Mucosa of gallbladder (tissue), 1 donor: ENCODE measurements around the gene CBX7. TPM values are rescaled to one million over a fixed set of nuclear protein-coding genes. Genes with fewer than 3 reads are reported as not detected.

Source experiments
- DNase-seq: peaks from one replicate; pipeline ENCODE4 v3.0.0-alpha.2; 2020; ENCODE audit warnings: low spot score
- total RNA-seq: library from RNA; stranded (reverse); gene quantifications from one replicate; pipeline ENCODE4 v1.2.1, GENCODE V29; 2021
- donor health status: DM: no; HTN: no; CAD: no.

CBX7 gene
- total RNA-seq, 1 donor from 2014 or later, result 76.5 TPM

- DNase-seq, result no peak
Observed at GRCh38 chr22:39147335-39148025, 5.0 kb downstream of the CBX7 start.

GRCh38 chr22:39146256-39147101, 6.0 kb downstream of the CBX7 start:
- DNase-seq, result no peak

GRCh38 chr22:39144101-39144767, 8.2 kb downstream of the CBX7 start:
- DNase-seq, result peak; percentile 42

GRCh38 chr22:39142088-39142680, 10.3 kb downstream of the CBX7 start:
- DNase-seq, result no peak

GRCh38 chr22:39139933-39140332, 12.5 kb downstream of the CBX7 start:
- DNase-seq, result no peak

GRCh38 chr22:39138357-39138997, 14.0 kb downstream of the CBX7 start:
- no peak for DNase-seq

- no peak for DNase-seq
Observed at GRCh38 chr22:39136317-39136716, 16.2 kb downstream of the CBX7 start.

- DNase-seq, result no peak
Observed at GRCh38 chr22:39135092-39135896, 17.2 kb downstream of the CBX7 start.

- no peak for DNase-seq
Observed at GRCh38 chr22:39134366-39135091, 18.0 kb downstream of the CBX7 start.

GRCh38 chr22:39133871-39134270, 18.6 kb downstream of the CBX7 start:
- DNase-seq, result no peak

GRCh38 chr22:39132871-39133524, 19.5 kb downstream of the CBX7 start:
- DNase-seq, result no peak

- no peak for DNase-seq
Observed at GRCh38 chr22:39132281-39132680, 20.2 kb downstream of the CBX7 start.

- no peak for DNase-seq
Observed at GRCh38 chr22:39130892-39131855, 21.3 kb downstream of the CBX7 start.

GRCh38 chr22:39130152-39130704, 22.3 kb downstream of the CBX7 start:
- DNase-seq, result no peak

- DNase-seq, result no peak
Observed at GRCh38 chr22:39129746-39130145, 22.7 kb downstream of the CBX7 start.

- DNase-seq, result peak; percentile 73
Observed at GRCh38 chr22:39129081-39129480, 23.4 kb downstream of the CBX7 start.

GRCh38 chr22:39128508-39128907, 24.0 kb downstream of the CBX7 start:
- no peak for DNase-seq

GRCh38 chr22:39125622-39126021, 26.9 kb downstream of the CBX7 start:
- DNase-seq, result no peak
